GM21526 (cell line): ENCODE measurements around the gene ANKRD50.

Experiments used
- ATAC-seq: cut with Tn5 transposase; IDR thresholded peaks from one replicate; pipeline ENCODE4 v1.9.1; 2021; ENCODE audit warnings: moderate library complexity; ENCODE audit not compliant: unreplicated experiment, low FRiP score

ANKRD50 gene

GRCh38 chr4:124640022-124640730 lies 72.4 kb downstream of the ANKRD50 start:
- ATAC-seq: no peak

- no peak for ATAC-seq
These were observed 75.2 kb downstream of the ANKRD50 start for GRCh38 chr4:124637321-124637720.

- ATAC-seq: no peak
These were observed 75.7 kb downstream of the ANKRD50 start for GRCh38 chr4:124636788-124637187.

- no peak for ATAC-seq
These were observed 77.2 kb downstream of the ANKRD50 start for GRCh38 chr4:124635331-124635730.

- no peak for ATAC-seq
These were observed 79.1 kb downstream of the ANKRD50 start for GRCh38 chr4:124633285-124633941.

GRCh38 chr4:124632439-124632838 lies 80.1 kb downstream of the ANKRD50 start:
- ATAC-seq: no peak

GRCh38 chr4:124631760-124632159 lies 80.8 kb downstream of the ANKRD50 start:
- ATAC-seq: no peak

- ATAC-seq: no peak
These were observed 82.9 kb downstream of the ANKRD50 start for GRCh38 chr4:124629681-124630080.
